ENCODE results near the gene TIE1. TPM values are rescaled to one million over a fixed set of nuclear protein-coding genes. Genes with fewer than 3 reads are reported as not detected.

Gene TIE1
- total and polyA plus RNA-seq, 2 of the 13 experiments (the other 11 are each of a cell fraction or from before 2014, with no cell fraction given), result 0.58 to 0.84 TPM

DNA sequence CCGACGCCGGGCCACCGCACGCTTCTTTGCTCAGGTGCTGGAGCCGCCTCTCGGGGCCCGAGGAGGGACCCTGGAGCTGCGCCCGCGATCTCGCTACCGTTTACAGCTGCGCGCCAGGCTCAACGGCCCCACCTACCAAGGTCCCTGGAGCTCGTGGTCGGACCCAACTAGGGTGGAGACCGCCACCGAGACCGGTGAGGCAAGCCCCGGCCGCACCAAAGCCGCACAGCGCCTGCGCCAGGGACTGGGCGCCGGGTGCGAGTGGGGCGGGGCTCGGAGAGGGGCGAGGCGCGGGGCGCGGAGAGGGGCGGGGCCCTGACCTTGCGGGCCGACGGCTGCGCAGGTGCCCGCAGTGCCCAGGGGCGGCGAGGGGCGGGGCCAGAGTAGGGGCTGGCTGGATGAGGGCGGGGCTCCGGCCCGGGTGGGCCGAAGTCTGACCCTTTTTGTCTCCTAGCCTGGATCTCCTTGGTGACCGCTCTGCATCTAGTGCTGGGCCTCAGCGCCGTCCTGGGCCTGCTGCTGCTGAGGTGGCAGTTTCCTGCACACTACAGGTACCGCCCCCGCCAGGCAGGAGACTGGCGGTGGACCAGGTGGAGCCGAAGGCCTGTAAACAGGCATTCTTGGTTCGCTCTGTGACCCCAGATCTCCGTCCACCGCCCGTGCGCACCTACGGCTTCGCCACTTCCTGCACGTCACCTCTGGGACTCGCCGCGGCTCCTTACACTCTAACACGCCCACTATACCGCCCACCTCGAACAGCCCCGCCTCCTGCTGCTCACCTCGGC lies 48.2 kb downstream of the TIE1 start (continued):
- TF ChIP-seq, protein P1, sequence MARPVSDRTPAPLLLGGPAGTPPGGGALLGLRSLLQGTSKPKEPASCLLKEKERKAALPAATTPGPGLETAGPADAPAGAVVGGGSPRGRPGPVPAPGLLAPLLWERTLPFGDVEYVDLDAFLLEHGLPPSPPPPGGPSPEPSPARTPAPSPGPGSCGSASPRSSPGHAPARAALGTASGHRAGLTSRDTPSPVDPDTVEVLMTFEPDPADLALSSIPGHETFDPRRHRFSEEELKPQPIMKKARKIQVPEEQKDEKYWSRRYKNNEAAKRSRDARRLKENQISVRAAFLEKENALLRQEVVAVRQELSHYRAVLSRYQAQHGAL (CRISPR knock-in tag; IDR thresholded peaks at IDR 0.05; ENCODE audit: not compliant biosample characterization), result peak; percentile 34
- TF ChIP-seq, protein P2, sequence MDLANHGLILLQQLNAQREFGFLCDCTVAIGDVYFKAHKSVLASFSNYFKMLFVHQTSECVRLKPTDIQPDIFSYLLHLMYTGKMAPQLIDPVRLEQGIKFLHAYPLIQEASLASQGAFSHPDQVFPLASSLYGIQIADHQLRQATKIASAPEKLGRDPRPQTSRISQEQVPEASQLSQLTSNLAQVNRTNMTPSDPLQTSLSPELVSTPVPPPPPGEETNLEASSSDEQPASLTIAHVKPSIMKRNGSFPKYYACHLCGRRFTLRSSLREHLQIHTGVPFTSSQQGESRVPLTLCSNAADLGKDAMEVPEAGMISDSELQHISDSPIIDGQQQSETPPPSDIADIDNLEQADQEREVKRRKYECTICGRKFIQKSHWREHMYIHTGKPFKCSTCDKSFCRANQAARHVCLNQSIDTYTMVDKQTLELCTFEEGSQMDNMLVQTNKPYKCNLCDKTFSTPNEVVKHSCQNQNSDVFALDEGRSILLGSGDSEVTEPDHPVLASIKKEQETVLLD (CRISPR knock-in tag; IDR thresholded peaks at IDR 0.05; ENCODE audit: low read depth), result peak; percentile 73
- TF ChIP-seq, protein P3, sequence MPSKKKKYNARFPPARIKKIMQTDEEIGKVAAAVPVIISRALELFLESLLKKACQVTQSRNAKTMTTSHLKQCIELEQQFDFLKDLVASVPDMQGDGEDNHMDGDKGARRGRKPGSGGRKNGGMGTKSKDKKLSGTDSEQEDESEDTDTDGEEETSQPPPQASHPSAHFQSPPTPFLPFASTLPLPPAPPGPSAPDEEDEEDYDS (CRISPR knock-in tag; IDR thresholded peaks at IDR 0.05), result peak; percentile 46; the same call in 1 of the 2 replicates
- peak; percentile 14; the same call in 1 of the 2 replicates for TF ChIP-seq NFATC3 (CRISPR knock-in tag; IDR thresholded peaks at IDR 0.05)
- TF ChIP-seq FOXP1 (IDR thresholded peaks at IDR 0.05), result no peak
- TF ChIP-seq FOXP1 (CRISPR knock-in tag; IDR thresholded peaks at IDR 0.05), result peak; percentile 20; the same call in 1 of the 2 replicates
- TF ChIP-seq PLRG1 (conservative IDR thresholded peaks at IDR 0.05), result no peak
- TF ChIP-seq, protein P4, sequence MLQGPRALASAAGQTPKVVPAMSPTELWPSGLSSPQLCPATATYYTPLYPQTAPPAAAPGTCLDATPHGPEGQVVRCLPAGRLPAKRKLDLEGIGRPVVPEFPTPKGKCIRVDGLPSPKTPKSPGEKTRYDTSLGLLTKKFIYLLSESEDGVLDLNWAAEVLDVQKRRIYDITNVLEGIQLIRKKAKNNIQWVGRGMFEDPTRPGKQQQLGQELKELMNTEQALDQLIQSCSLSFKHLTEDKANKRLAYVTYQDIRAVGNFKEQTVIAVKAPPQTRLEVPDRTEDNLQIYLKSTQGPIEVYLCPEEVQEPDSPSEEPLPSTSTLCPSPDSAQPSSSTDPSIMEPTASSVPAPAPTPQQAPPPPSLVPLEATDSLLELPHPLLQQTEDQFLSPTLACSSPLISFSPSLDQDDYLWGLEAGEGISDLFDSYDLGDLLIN (CRISPR knock-in tag; IDR thresholded peaks at IDR 0.05; ENCODE audit: borderline replicate concordance), result peak; percentile 72; the same call in 1 of the 2 replicates
- no peak; the same call in 1 of the 2 replicates for TF ChIP-seq NFYC (CRISPR knock-in tag; IDR thresholded peaks at IDR 0.05)
- peak; percentile 84 for TF ChIP-seq ZNF749 (CRISPR knock-in tag; IDR thresholded peaks at IDR 0.05; ENCODE audit: borderline replicate concordance)
- TF ChIP-seq, protein P5, sequence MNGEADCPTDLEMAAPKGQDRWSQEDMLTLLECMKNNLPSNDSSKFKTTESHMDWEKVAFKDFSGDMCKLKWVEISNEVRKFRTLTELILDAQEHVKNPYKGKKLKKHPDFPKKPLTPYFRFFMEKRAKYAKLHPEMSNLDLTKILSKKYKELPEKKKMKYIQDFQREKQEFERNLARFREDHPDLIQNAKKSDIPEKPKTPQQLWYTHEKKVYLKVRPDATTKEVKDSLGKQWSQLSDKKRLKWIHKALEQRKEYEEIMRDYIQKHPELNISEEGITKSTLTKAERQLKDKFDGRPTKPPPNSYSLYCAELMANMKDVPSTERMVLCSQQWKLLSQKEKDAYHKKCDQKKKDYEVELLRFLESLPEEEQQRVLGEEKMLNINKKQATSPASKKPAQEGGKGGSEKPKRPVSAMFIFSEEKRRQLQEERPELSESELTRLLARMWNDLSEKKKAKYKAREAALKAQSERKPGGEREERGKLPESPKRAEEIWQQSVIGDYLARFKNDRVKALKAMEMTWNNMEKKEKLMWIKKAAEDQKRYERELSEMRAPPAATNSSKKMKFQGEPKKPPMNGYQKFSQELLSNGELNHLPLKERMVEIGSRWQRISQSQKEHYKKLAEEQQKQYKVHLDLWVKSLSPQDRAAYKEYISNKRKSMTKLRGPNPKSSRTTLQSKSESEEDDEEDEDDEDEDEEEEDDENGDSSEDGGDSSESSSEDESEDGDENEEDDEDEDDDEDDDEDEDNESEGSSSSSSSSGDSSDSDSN (CRISPR knock-in tag; IDR thresholded peaks at IDR 0.05), result peak; percentile 81; the same call in 1 of the 2 replicates
- TF ChIP-seq, protein P6, sequence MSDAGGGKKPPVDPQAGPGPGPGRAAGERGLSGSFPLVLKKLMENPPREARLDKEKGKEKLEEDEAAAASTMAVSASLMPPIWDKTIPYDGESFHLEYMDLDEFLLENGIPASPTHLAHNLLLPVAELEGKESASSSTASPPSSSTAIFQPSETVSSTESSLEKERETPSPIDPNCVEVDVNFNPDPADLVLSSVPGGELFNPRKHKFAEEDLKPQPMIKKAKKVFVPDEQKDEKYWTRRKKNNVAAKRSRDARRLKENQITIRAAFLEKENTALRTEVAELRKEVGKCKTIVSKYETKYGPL (CRISPR knock-in tag; IDR thresholded peaks at IDR 0.05), result no peak
- TF ChIP-seq ZFP36L1 (CRISPR knock-in tag; IDR thresholded peaks at IDR 0.05), result peak; percentile 89; the same call in 1 of the 2 replicates
- TF ChIP-seq NR2F6 (IDR thresholded peaks at IDR 0.05), result peak; percentile 60; the same call in 1 of the 2 replicates
- TF ChIP-seq NR2F6 (CRISPR knock-in tag; IDR thresholded peaks at IDR 0.05), result peak; percentile 48; the same call in 1 of the 2 replicates
- no peak for TF ChIP-seq LCORL (IDR thresholded peaks at IDR 0.05)
- TF ChIP-seq LCORL (CRISPR knock-in tag; IDR thresholded peaks at IDR 0.05), result no peak; the same call in 1 of the 2 replicates
- no peak for TF ChIP-seq ZNF24 (IDR thresholded peaks at IDR 0.05)
- no peak for TF ChIP-seq SOX13 (IDR thresholded peaks at IDR 0.05)
- no peak for TF ChIP-seq SOX13 (CRISPR knock-in tag; conservative IDR thresholded peaks at IDR 0.05 in 1 of 2, IDR thresholded peaks at IDR 0.05 in 1 of 2)
- no peak for TF ChIP-seq NFIB (CRISPR knock-in tag; IDR thresholded peaks at IDR 0.05; ENCODE audit: borderline replicate concordance)
- 0 out of 2 replicates have a peak, but pooled peaks have one; percentile 77 for TF ChIP-seq ZFP82 (CRISPR knock-in tag; IDR thresholded peaks at IDR 0.05; ENCODE audit: borderline replicate concordance)

Measured in HepG2 (cell line).